Stimulated activated CD4-positive, alpha-beta T cell treated with anti-CD3 and anti-CD28 coated beads, Interleukin-1b, Interleukin-23, amount 100 ng/mL, for 4 hours (primary cell): ENCODE results near the gene SCYGR1.
A peak's percentile ranks its signal among the peaks of the same experiment; 100 is the strongest.
"Not testable (repeated sequence)": the region's sequence is repeated elsewhere in the genome, so short reads cannot be mapped to it uniquely, and the experiment has no call there.

Experiments
- DNase-seq, 2 donors: peaks; one replicate each; pipeline ENCODE4 v3.0.0-alpha.2; 2020; ENCODE audit warnings: low read depth in 2 of 2

The SCYGR1 gene

DNA sequence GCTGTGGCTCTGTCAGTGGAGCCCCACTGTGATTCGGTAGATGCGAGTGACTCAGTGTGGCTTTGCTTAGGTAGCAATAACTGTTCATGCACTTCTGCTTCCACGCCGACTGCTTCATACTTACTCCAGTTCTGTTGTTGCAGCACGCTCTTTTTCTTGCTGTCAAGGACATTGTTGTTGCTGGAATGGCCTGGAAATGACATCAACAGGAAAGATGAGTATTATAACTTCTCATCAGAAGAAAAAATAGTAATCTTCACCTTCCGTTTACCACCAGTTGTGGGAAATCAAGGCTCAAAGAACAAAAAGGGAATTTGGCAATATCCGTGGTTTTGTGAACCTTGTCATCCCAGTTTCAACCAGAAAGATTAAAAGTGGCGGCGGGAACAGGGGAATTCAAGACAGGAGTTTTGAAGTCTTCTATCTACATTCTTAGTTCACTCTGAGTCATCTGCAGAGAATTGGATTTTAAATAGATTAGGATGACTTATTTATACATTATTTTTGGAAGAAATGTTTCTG lies 16.9 kb downstream of the SCYGR1 start:
- no peak for DNase-seq

GRCh38 chr2:227370092-227370491 lies 17.7 kb downstream of the SCYGR1 start:
- DNase-seq = no peak

- no peak for DNase-seq
Measured at GRCh38 chr2:227368574-227368973, 19.2 kb downstream of the SCYGR1 start.

DNA sequence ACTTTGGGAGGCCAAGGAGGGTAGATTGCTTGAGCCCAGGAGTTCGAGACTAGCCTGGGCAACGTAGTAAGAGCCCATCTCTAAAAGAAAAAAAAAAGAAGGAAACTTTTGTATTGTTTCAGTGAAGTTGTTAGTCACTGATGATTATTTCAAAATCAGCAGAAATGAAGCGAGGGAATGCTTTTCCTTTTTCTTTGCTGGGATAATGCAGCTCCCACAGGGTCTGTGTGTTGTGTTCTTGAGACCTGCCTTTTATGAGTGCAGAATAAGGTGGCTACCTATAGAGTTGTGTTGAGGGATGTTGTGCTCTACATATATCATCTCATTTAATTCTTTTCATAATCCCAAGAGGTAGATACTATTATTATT lies 20.3 kb downstream of the SCYGR1 start:
- DNase-seq = no peak

DNA sequence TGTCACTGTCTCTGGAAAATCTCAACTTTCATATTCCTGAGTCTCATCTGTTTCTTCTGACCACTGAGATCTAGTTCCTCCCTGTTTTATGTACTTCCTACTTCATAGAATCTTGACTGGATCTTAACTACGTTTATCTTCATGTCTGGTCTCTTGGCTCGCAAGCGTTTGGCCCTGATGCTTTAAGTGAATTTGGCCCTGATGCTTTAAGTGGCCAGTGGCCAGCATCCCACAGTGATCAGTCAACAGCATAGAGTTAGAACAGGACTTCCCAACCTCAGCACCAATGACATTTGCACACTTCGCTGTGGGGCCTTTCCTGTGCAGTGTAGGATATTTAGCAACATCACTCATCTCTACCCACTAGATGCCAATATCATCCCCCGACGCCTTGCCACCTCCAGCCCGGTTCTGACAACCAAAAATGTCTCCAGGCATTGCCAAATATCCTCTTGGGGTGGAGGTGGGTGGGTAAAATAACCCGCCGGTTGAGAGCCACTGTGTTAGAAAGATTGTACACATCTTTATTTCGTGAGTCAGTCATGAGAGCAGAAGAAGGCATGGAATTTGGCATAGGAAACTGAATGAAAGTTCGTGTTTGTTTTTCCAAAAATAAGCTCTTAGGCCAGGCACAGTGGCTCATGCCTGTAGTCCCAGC lies 20.9 kb downstream of the SCYGR1 start:
- no peak for DNase-seq

DNA sequence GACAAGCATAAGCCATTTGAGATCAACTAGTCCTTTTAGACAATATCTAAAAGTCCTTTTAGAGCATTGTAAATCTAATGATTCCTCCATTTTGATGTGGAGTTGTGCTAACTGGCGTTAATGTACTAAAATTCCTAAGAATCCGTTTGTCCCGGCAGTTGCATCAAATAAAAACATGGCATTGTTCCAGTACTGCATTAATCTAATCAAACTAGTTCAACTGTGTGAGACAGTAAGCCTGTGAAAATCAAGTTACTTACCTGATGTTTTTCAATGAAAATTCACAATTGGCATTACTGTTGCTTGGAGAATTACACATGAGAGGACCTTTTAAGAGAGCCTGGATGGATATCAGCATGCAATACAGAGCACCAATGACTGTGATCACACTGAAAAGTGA lies 21.9 kb downstream of the SCYGR1 start:
- no peak for DNase-seq

GRCh38 chr2:227364585-227365263 lies 23.0 kb downstream of the SCYGR1 start:
- DNase-seq = not testable (repeated sequence)

DNA sequence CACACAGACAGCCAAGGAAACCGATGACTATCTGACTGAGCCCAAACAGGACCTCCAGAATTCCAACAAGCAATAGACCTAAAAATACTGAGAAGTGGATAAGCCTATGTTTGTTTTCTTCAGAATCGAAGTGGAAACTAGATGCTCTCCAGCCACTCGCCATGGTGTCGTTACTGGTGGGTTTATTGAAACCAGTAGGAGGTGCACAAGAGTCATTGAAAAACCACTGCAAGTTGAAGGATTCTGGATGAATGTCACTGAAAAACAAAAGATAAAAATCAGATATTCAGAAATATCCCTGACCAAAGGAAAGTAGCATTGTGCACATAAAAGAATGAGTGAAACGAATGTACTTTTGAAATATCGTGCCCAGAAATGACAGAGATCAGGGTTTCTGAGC lies 24.0 kb downstream of the SCYGR1 start:
- peak in 1 of 2 donors; percentile 15 for DNase-seq

- DNase-seq = no peak
Measured at GRCh38 chr2:227360351-227360750, 27.4 kb downstream of the SCYGR1 start.

DNA sequence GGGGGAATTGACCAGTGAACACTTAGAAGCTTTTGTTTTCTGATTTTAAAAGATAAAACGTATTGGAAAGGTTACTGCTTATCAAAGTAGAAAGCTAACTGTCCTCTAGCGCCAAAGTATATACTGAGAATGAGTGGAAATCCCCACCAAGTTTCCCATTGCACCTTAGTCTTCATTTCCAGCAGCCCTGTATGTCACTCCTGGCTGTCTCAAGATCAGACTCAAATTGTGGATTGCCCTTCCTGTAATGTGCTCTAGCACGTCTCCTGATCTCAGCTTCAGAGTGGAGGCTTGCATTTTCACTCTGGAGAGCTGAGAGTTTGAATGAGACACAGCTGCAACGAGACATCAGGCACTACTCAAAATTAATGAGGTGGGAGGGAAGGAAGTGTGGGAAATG lies 36.1 kb downstream of the SCYGR1 start:
- no peak for DNase-seq

- no peak for DNase-seq
Measured at GRCh38 chr2:227349989-227350612, 37.6 kb downstream of the SCYGR1 start.

DNA sequence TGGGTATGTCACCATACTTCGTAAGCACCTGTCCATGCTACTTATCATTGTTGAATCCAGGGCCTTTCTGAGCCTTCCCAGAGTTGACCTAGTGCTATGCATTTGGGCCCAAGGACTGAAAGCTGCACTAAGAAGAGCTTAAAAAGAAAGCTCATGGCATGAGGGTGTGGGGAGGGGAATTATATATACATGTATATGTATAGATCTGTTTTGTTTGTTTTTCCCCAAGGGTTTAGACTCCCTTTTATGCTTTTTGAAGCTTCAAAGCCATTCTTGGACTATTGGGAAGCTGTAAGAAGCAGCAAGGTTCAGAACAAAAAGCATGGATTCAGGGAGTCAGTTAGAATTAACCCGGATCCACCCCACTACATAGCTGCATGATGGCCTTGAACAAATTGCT lies 39.4 kb downstream of the SCYGR1 start:
- DNase-seq = no peak

DNA sequence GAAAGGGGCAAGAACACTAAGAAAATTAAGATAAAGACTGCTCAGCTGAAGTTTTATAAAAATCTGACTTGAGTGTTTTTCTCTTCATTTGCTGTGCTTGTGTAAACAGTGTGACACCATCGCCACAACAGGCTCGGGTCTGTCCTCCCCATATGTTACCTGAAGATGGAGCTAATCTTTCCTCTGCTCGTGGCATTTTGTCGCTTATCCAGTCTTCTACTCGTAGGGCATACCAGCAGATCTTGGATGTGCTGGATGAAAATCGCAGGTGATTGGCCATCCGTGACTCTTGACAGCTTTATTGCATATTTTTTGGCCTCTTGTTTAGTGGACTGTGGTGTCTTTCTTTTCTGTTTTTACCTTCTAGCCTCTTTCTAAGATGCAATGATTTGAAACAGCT lies 40.6 kb downstream of the SCYGR1 start:
- DNase-seq = no peak

GRCh38 chr2:227344231-227344630 lies 43.5 kb downstream of the SCYGR1 start:
- DNase-seq = no peak

DNA sequence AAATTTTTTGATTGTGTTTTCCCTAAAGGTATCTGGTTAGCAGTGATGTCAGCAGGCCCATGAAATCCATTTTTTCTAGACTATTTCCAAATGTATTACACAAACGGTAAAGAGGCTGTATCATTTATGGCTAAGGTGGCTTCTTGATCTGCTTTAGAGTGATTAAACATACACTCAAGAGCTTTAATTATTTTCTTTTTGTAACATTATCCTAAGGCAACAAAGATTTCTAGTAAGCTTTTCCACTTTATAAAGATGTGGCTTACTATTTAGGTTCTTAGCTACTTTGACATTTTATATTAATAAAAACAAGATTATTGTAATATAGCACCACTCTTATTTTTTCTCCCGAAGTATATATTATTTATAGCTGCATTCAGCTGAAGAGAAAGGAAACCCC lies 46.2 kb downstream of the SCYGR1 start:
- no peak for DNase-seq

DNA sequence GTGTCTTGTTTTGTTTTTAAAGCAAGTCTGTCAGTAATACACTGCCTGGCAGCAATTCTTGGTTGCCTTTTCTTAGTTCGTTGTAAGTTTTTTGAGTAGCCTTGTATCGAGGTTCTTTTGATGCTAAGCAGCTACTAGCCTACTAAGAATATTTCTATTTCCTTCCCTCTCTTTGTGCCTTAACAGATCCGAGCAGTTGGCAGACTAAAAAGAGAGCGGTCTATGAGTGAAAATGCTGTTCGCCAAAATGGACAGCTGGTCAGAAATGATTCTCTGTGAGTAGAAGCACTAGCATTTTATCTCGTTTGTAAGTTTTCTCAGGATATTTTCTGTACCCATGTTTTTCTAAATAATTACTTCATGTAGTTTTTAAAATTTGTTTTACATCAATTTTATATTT lies 47.6 kb downstream of the SCYGR1 start:
- no peak for DNase-seq

- DNase-seq = no peak
Measured at GRCh38 chr2:227339098-227339599, 48.6 kb downstream of the SCYGR1 start.
